H9 (cell line): ENCODE data around the gene RNF20. TPM values are rescaled to one million over a fixed set of nuclear protein-coding genes. Genes with fewer than 3 reads are reported as not detected.

Source experiments
- DNase-seq: peaks from one replicate; pipeline ENCODE4 v3.0.0-alpha.2; 2017
- H2AFZ ChIP-seq: one replicate; pipeline ENCODE4 v1.6.1; 2013; ENCODE audit warnings: mild to moderate bottlenecking, low read length, control low read depth, moderate library complexity
- H2AK5ac ChIP-seq: 2 replicates; pipeline ENCODE4 v1.6.1; 2013; ENCODE audit warnings: low read length, control low read depth, mixed read lengths; ENCODE audit not compliant: insufficient read length
- H2BK120ac ChIP-seq: one replicate; pipeline ENCODE4 v1.6.1; 2013; ENCODE audit warnings: low read depth, mild to moderate bottlenecking, low read length, control low read depth, inconsistent platforms; ENCODE audit not compliant: poor library complexity, severe bottlenecking
- H2BK12ac ChIP-seq: 2 replicates; pipeline ENCODE4 v1.6.1; 2013; ENCODE audit warnings: low read length, control low read depth, mixed read lengths, low read depth; ENCODE audit not compliant: insufficient read length
- H2BK15ac ChIP-seq: 2 replicates; pipeline ENCODE4 v1.6.1; 2013; ENCODE audit warnings: low read depth, low read length, control low read depth
- H2BK20ac ChIP-seq: one replicate; pipeline ENCODE4 v1.6.1; 2013; ENCODE audit warnings: low read depth, mild to moderate bottlenecking, low read length, control low read depth, inconsistent platforms; ENCODE audit not compliant: poor library complexity, severe bottlenecking
- H2BK5ac ChIP-seq: 2 replicates; pipeline ENCODE4 v1.6.1; 2013; ENCODE audit warnings: low read length, control low read depth, mixed read lengths; ENCODE audit not compliant: insufficient read length
- H3K14ac ChIP-seq: 2 replicates; pipeline ENCODE4 v1.6.1; 2013; ENCODE audit warnings: low read length, control low read depth; ENCODE audit not compliant: insufficient read depth
- H3K18ac ChIP-seq: 2 replicates; pipeline ENCODE4 v1.6.1; 2013; ENCODE audit warnings: low read depth, mild to moderate bottlenecking, mixed read lengths, low read length, control low read depth; ENCODE audit not compliant: insufficient read length
- H3K23ac ChIP-seq: 2 replicates; pipeline ENCODE4 v1.6.1; 2013; ENCODE audit warnings: low read length, control low read depth, mixed read lengths, low read depth; ENCODE audit not compliant: insufficient read length
- H3K23me2 ChIP-seq: 2 replicates; pipeline ENCODE4 v1.6.1; 2013; ENCODE audit warnings: low read depth, mild to moderate bottlenecking, mixed read lengths, low read length, control low read depth; ENCODE audit not compliant: insufficient read length, poor library complexity, severe bottlenecking
- H3K27ac ChIP-seq: 2 replicates; pipeline ENCODE4 v1.5.1; 2013; ENCODE audit warnings: low read length, control low read depth, mixed read lengths, low read depth; ENCODE audit not compliant: insufficient read length
- H3K27me3 ChIP-seq: 2 replicates; pipeline ENCODE4 v1.6.1; 2013; ENCODE audit warnings: low read length, control low read depth, inconsistent platforms; ENCODE audit not compliant: insufficient read depth
- H3K4ac ChIP-seq: 2 replicates; pipeline ENCODE4 v1.6.1; 2013; ENCODE audit warnings: low read depth, mild to moderate bottlenecking, control low read depth, inconsistent platforms, low read length, moderate library complexity
- H3K4me1 ChIP-seq: 2 replicates; pipeline ENCODE4 v1.6.1; 2013; ENCODE audit warnings: low read length, control low read depth, inconsistent platforms; ENCODE audit not compliant: insufficient read depth
- H3K4me2 ChIP-seq: 2 replicates; pipeline ENCODE4 v1.6.1; 2013; ENCODE audit warnings: low read length, control low read depth, mixed read lengths; ENCODE audit not compliant: insufficient read length, insufficient read depth
- H3K56ac ChIP-seq: 2 replicates; pipeline ENCODE4 v1.6.1; 2013; ENCODE audit warnings: low read depth, mild to moderate bottlenecking, mixed read lengths, low read length, control low read depth; ENCODE audit not compliant: insufficient read length
- H3K79me1 ChIP-seq: 2 replicates; pipeline ENCODE4 v1.6.1; 2013; ENCODE audit warnings: low read depth, mild to moderate bottlenecking, moderate library complexity, low read length, control low read depth, inconsistent platforms; ENCODE audit not compliant: insufficient read depth, poor library complexity, severe bottlenecking
- H3K79me2 ChIP-seq: 2 replicates; pipeline ENCODE4 v1.6.1; 2013; ENCODE audit warnings: low read length, control low read depth, inconsistent platforms; ENCODE audit not compliant: insufficient read depth
- H3K9ac ChIP-seq: 2 replicates; pipeline ENCODE4 v1.6.1; 2013; ENCODE audit warnings: low read length, control low read depth, mixed read lengths; ENCODE audit not compliant: insufficient read length; ENCODE audit errors: extremely low read depth
- H3K9me3 ChIP-seq: one replicate; pipeline ENCODE4 v1.6.1; 2013; ENCODE audit warnings: low read depth, low read length, inconsistent platforms; ENCODE audit not compliant: control insufficient read depth
- H3T11ph ChIP-seq: one replicate; pipeline ENCODE4 v1.6.1; 2013; ENCODE audit warnings: mild to moderate bottlenecking, low read length, control low read depth, inconsistent platforms
- H4K20me1 ChIP-seq: one replicate; pipeline ENCODE4 v1.6.1; 2013; ENCODE audit not compliant: control insufficient read depth, insufficient read length, insufficient read depth
- H4K5ac ChIP-seq: 2 replicates; pipeline ENCODE4 v1.6.1; 2013; ENCODE audit warnings: low read depth, mild to moderate bottlenecking, mixed read lengths, low read length, control low read depth; ENCODE audit not compliant: insufficient read length
- H4K8ac ChIP-seq: replicated peaks from 2 replicates; pipeline ENCODE4 v1.6.1; 2013; ENCODE audit warnings: low read length, control low read depth, mixed read lengths, low read depth; ENCODE audit not compliant: insufficient read length
- H4K91ac ChIP-seq: 2 replicates; pipeline ENCODE4 v1.6.1; 2013; ENCODE audit warnings: low read depth, mild to moderate bottlenecking, moderate library complexity, mixed read lengths, low read length, control low read depth; ENCODE audit not compliant: insufficient read length
- H3K27ac Mint-ChIP-seq, 3 experiments: 2 replicates in 2 of 3; 3 replicates in 1 of 3; pipeline ENCODE4 v1.8.0; 2020 to 2021; ENCODE audit warnings: mixed read lengths in 3 of 3, mild to moderate bottlenecking in 1 of 3, moderate library complexity in 1 of 3
- H3K27me3 Mint-ChIP-seq: 2 replicates; pipeline ENCODE4 v1.8.0; 2021; ENCODE audit warnings: low read depth, mild to moderate bottlenecking, moderate library complexity, mixed read lengths
- H3K36me3 Mint-ChIP-seq, 3 experiments: 2 replicates in 2 of 3; 3 replicates in 1 of 3; pipeline ENCODE4 v1.8.0; 2020 to 2021; ENCODE audit warnings: low read depth in 3 of 3, mixed read lengths in 3 of 3; ENCODE audit not compliant: insufficient read depth in 1 of 3
- H3K4me1 Mint-ChIP-seq, 2 experiments: 2 replicates each; pipeline ENCODE4 v1.8.0; 2020; ENCODE audit warnings: mixed read lengths in 2 of 2
- H3K4me3 Mint-ChIP-seq, 2 experiments: 2 replicates in 1 of 2; 3 replicates in 1 of 2; pipeline ENCODE4 v1.8.0; 2020 to 2021; ENCODE audit warnings: mild to moderate bottlenecking in 2 of 2, mixed read lengths in 2 of 2, moderate library complexity in 1 of 2
- H3K9me3 Mint-ChIP-seq, 2 experiments: 2 replicates in 1 of 2; 3 replicates in 1 of 2; pipeline ENCODE4 v1.8.0; 2020; ENCODE audit warnings: mild to moderate bottlenecking in 2 of 2, mixed read lengths in 2 of 2, moderate library complexity in 1 of 2
- CTCF ChIP-seq: fragments of 200-600 bp; sonication (generic); conservative IDR thresholded peaks from 3 replicates; pipeline ENCODE4 v1.8.0; 2021; ENCODE audit warnings: antibody characterized with exemption, mild to moderate bottlenecking
- total RNA-seq: library from RNA; stranded (reverse); gene quantifications from 2 replicates; pipeline ENCODE4 v1.2.1, GENCODE V29; 2021

Gene RNF20
- total RNA-seq, 1 experiment from 2014 or later, result 48.5 TPM

DNA sequence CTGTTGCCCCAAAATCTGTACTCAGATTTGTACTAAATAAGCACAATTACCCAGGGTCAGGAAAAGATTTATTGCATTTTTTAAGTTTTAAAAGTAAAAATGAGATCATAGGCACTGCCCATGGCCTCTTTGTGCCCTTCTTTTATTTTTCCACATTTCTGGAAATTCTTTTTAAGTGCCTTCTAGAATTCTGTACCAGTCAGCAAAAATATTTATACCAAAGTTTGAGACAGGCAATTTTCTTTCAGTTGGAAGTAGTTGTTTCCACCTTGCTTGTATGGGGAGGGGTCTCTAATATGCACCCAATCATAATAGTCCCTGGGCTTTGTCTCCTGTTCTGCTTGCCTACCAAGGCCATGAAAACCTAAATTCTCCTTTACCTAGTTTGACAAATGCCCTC, 5.6 kb upstream of the RNF20 start:
- no peak overlapping the region for H3K27ac Mint-ChIP-seq
- no peak overlapping the region for H3K4me3 Mint-ChIP-seq
- Histone ChIP-seq H4K20me1 (no peaks in the 10 kb centered on the region), H3K79me2 (no peaks in the 10 kb centered on the region), H3K9ac (no peak overlapping the region), H3K18ac (no peak overlapping the region), H2BK15ac (no peak overlapping the region), H3K14ac (no peak overlapping the region), H3K23ac (no peak overlapping the region), H4K8ac (no peak overlapping the region), H3K27ac (no peak overlapping the region), H2AK5ac (no peak overlapping the region), H4K91ac (no peak overlapping the region), H3K27me3 (no peaks in the 10 kb centered on the region), H3K4ac (no peak overlapping the region), H2BK12ac (peak overlapping the region; percentile 58), H3K9me3 (no peaks in the 10 kb centered on the region), H2AFZ (no peak overlapping the region), H3K23me2 (peaks cover under 1% of the 10 kb centered on the region), H3T11ph (no peak overlapping the region), H3K4me2 (no peak overlapping the region), H2BK20ac (no peak overlapping the region), H3K56ac (no peak overlapping the region), H2BK120ac (no peak overlapping the region), H3K79me1 (no peaks in the 10 kb centered on the region), H4K5ac (no peak overlapping the region), H2BK5ac (no peak overlapping the region), H3K4me1 (peaks cover 5% of the 10 kb centered on the region; the same call in 1 of the 2 replicates)
- H3K4me1 Mint-ChIP-seq, result peaks cover 18 to 24% of the 10 kb centered on the region in 2 experiments
- H3K36me3 Mint-ChIP-seq, result no peaks in the 10 kb centered on the region
- H3K9me3 Mint-ChIP-seq, result no peaks in the 10 kb centered on the region
- DNase-seq, result no peak
- no peak for TF ChIP-seq CTCF
- no peaks in the 10 kb centered on the region; the same call in none of the 2 replicates for H3K27me3 Mint-ChIP-seq
